B cell (primary cell): Measurements from ENCODE around the gene POP4.

Experiments used
- EZH2 ChIP-seq: IDR thresholded peaks from 2 replicates; pipeline ENCODE4 v1.6.1; 2012; ENCODE audit warnings: borderline replicate concordance, low read depth, mild to moderate bottlenecking, moderate library complexity, low read length; ENCODE audit not compliant: insufficient read depth, poor library complexity, severe bottlenecking
- TF ChIP-seq, protein P1 (sequence below): fragments of 200-600 bp; IDR thresholded peaks from one replicate; pipeline ENCODE4 v1.8.0; 2022; ENCODE audit warnings: antibody characterized with exemption, mild to moderate bottlenecking

DNA sequence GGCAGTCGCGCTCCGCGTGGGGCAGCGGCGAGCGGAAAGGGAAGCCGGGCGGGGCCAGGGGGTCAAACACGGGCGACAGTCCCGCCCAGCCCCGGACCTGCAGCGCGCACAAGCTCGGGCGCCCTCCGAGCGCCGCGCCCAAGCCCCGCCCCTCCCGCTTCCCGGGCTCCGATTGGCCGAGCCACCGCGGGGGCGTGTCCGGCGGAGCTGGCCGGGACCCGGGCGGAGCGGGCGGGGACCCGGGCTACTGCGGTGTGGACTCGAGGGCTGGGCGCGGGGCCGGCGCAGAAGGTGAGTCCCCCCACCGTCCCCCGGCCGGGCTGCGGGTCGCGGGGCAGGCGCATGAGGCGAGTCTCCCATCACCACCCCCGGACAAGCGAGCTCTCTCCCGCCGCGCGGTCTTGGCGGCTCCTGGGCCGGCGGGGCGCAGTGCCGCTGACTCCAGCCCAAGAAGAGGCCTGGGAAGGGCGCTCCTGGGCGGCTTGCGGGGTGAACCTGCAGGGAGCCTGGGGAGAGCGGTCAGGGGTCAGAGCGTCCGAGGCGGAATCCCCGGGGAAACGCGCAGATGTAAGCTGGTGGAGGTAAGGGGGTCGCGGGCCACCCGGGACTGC lies 59.2 kb downstream of the POP4 start, which contains the start of gene PLEKHF1:
- TF ChIP-seq, protein P1, sequence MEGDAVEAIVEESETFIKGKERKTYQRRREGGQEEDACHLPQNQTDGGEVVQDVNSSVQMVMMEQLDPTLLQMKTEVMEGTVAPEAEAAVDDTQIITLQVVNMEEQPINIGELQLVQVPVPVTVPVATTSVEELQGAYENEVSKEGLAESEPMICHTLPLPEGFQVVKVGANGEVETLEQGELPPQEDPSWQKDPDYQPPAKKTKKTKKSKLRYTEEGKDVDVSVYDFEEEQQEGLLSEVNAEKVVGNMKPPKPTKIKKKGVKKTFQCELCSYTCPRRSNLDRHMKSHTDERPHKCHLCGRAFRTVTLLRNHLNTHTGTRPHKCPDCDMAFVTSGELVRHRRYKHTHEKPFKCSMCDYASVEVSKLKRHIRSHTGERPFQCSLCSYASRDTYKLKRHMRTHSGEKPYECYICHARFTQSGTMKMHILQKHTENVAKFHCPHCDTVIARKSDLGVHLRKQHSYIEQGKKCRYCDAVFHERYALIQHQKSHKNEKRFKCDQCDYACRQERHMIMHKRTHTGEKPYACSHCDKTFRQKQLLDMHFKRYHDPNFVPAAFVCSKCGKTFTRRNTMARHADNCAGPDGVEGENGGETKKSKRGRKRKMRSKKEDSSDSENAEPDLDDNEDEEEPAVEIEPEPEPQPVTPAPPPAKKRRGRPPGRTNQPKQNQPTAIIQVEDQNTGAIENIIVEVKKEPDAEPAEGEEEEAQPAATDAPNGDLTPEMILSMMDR = no peak
- TF ChIP-seq EZH2 = no peak
